ENCODE measurements around the gene ZNF468.
"Not testable (repeated sequence)": the region's sequence is repeated elsewhere in the genome, so short reads cannot be mapped to it uniquely, and the experiment has no call there.

The ZNF468 gene

DNA sequence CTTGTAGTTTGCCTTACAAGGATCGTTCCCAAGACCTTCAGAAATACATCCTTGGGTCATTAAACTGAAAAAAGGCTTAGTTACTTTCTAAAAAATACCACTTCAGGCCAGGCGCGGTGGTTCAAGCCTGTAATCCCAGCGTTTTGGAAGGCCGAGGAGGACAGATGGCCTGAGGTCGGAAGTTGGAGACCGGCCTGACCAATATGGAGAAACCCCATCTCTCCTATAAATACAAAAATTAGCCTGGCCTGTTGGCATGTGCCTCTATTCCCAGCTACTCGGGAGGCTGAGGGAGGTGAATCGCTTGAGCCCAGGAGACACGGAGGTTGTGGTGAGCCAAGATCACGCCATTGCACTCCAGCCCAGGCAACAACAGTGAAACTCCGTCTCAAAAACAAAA, 33.7 kb downstream of the ZNF468 start:
- DNase-seq = no peak

- DNase-seq = peak; percentile 59
These were observed 36.0 kb downstream of the ZNF468 start, which contains the start of gene ZNF28 for GRCh38 chr19:52821204-52821960. TSS of gene ZNF28 (minus strand) at chr19:52821633. CDS start at chr19:52817958, 3,675 bp downstream.

- DNase-seq = peak; percentile 24
These were observed 36.8 kb downstream of the ZNF468 start for GRCh38 chr19:52820472-52821203.

DNA sequence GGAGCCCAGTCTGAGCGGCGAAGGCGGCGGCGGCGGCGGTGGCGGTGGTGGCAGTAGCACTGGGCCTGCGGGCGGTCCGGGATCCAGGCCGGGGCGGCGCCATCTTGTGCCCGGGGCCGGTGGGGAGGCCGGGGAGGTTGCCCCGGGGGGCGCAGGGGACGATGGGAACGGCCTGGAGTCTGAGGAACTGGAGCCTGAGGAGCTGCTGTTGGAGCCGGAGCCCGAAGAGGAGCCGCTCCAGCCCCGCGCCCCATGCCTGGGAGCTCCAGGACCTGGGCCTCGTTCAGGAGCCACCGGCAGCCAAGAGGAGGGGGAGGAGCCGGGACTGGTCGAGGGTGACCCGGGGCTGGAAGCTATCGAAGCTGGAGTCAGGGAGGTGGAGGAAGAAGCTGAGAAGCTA, 47.6 kb downstream of the ZNF468 start:
- no peak for DNase-seq

GRCh38 chr19:52799950-52800640, 57.3 kb downstream of the ZNF468 start:
- not testable (repeated sequence) for DNase-seq

DNA sequence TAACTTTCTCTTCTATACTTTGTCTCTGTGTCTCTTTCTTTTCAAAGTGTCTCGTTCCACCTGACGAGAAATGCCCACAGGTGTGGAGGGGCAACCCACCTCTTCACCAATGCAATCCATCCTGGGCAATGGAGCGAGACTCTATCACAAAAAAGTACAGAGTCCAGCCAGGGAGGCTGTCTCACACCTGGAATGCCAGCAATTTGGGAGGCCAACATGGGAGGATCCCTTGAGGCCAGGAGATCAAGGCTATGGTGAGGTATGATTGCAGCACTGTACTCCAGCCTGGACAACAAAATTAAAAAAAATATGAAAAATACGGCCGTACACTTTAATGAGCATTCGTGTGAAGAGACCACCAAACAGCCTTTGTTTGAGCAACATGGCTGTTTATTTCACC, 68.0 kb downstream of the ZNF468 start:
- DNase-seq = no peak

Data from stimulated activated CD4-positive, alpha-beta T cell treated with anti-CD3 and anti-CD28 coated beads, Interleukin-4, amount 100 ng/mL, for 1 hour (primary cell).